IMR-90 (cell line): ENCODE measurements around the gene NKRF. TPM values are rescaled to one million over a fixed set of nuclear protein-coding genes. Genes with fewer than 3 reads are reported as not detected.
A peak's percentile ranks its signal among the peaks of the same experiment; 100 is the strongest.

Source experiments
- ATAC-seq: fragments of 200-7000 bp; cut with Tn5 transposase; 2 replicates; pipeline ENCODE4 v1.9.1; 2020; ENCODE audit warnings: low read depth, mild to moderate bottlenecking, moderate library complexity
- BruUV-seq: library from RNA; stranded (reverse); fragments of 400-500 nt; replicated peaks from 2 replicates; lab custom pipeline; 2021; lab: Mats Ljungman, UMichigan
- CTCF ChIA-PET: fragments of 300-600 bp; formaldehyde crosslinking; extraction: SDS; loops from one replicate; lab custom pipeline; 2021; ENCODE audit warnings: antibody characterized with exemption; lab: Yijun Ruan, JAX
- POLR2A ChIA-PET: fragments of 300-600 bp; sonication (Branson Sonifier 250); formaldehyde crosslinking; loops from one replicate; lab custom pipeline; 2022; ENCODE audit warnings: antibody characterized with exemption; ENCODE audit not compliant: unreplicated experiment; lab: Charles Lee
- DNase-seq: peaks from one replicate; pipeline ENCODE4 v3.0.0; 2013
- H2AFZ ChIP-seq: replicated peaks from 2 replicates; pipeline ENCODE3; 2013; ENCODE audit warnings: low read length, mild to moderate bottlenecking; ENCODE audit not compliant: poor library complexity
- H2AK5ac ChIP-seq: 2 replicates; pipeline ENCODE4 v1.6.1; 2013; ENCODE audit warnings: low read depth, low read length, inconsistent platforms
- H2AK9ac ChIP-seq: replicated peaks from 2 replicates; pipeline ENCODE3; 2013; ENCODE audit warnings: mild to moderate bottlenecking, low read depth, low read length, moderate library complexity; ENCODE audit not compliant: poor library complexity
- H2BK120ac ChIP-seq: 2 replicates; pipeline ENCODE4 v1.6.1; 2013; ENCODE audit warnings: low read depth, low read length, inconsistent platforms
- H2BK15ac ChIP-seq: 3 replicates; pipeline ENCODE4 v1.6.1; 2013; ENCODE audit warnings: low read depth, low read length, inconsistent platforms
- H2BK20ac ChIP-seq: 2 replicates; pipeline ENCODE4 v1.6.1; 2013; ENCODE audit warnings: low read depth, mild to moderate bottlenecking, inconsistent platforms, low read length, moderate library complexity
- H2BK5ac ChIP-seq: 2 replicates; pipeline ENCODE4 v1.6.1; 2013; ENCODE audit warnings: mild to moderate bottlenecking, low read depth, low read length, inconsistent platforms; ENCODE audit not compliant: poor library complexity, severe bottlenecking
- H3K14ac ChIP-seq: replicated peaks from 2 replicates; pipeline ENCODE4 v1.6.1; 2013; ENCODE audit warnings: low read depth, low read length, inconsistent platforms
- H3K18ac ChIP-seq: 2 replicates; pipeline ENCODE4 v1.6.1; 2013; ENCODE audit warnings: low read depth, low read length, control low read depth
- H3K23ac ChIP-seq: 2 replicates; pipeline ENCODE4 v1.6.1; 2013; ENCODE audit warnings: low read depth, low read length, inconsistent platforms
- H3K27ac ChIP-seq: 2 replicates; pipeline ENCODE4 v1.5.1; 2013; ENCODE audit warnings: mild to moderate bottlenecking, control low read depth, low read length; ENCODE audit not compliant: insufficient read depth
- H3K27me3 ChIP-seq: 2 replicates; pipeline ENCODE4 v1.6.1; 2013; ENCODE audit warnings: low read length; ENCODE audit not compliant: control insufficient read depth, insufficient read depth
- H3K36me3 ChIP-seq: 2 replicates; pipeline ENCODE4 v1.6.1; 2013; ENCODE audit warnings: low read length, mixed read lengths; ENCODE audit not compliant: control insufficient read depth, insufficient read depth
- H3K4ac ChIP-seq: 2 replicates; pipeline ENCODE4 v1.6.1; 2013; ENCODE audit warnings: low read depth, low read length, inconsistent platforms
- H3K4me1 ChIP-seq: 2 replicates; pipeline ENCODE4 v1.6.1; 2013; ENCODE audit warnings: low read length, mixed read lengths; ENCODE audit not compliant: control insufficient read depth, insufficient read depth
- H3K4me2 ChIP-seq: 2 replicates; pipeline ENCODE4 v1.6.1; 2013; ENCODE audit warnings: low read depth, mild to moderate bottlenecking, control low read depth, low read length, moderate library complexity
- H3K4me3 ChIP-seq: 2 replicates; pipeline ENCODE4 v1.5.1; 2013; ENCODE audit warnings: low read depth, mild to moderate bottlenecking, control low read depth, low read length, moderate library complexity; ENCODE audit not compliant: insufficient read depth
- H3K56ac ChIP-seq: 2 replicates; pipeline ENCODE4 v1.6.1; 2013; ENCODE audit warnings: low read length, inconsistent platforms; ENCODE audit not compliant: insufficient read depth; ENCODE audit errors: extremely low read depth
- H3K79me1 ChIP-seq, 2 experiments: 2 replicates each; pipeline ENCODE4 v1.6.1; 2013; ENCODE audit warnings: low read length in 2 of 2, inconsistent platforms in 1 of 2, low read depth in 1 of 2
- H3K9ac ChIP-seq: 2 replicates; pipeline ENCODE4 v1.6.1; 2013; ENCODE audit warnings: low read depth, low read length, control low read depth
- H3K9me1 ChIP-seq: 2 replicates; pipeline ENCODE4 v1.6.1; 2013; ENCODE audit warnings: low read length, inconsistent platforms; ENCODE audit not compliant: insufficient read depth
- H3K9me3 ChIP-seq: 2 replicates; pipeline ENCODE4 v1.6.1; 2013; ENCODE audit warnings: low read length; ENCODE audit not compliant: control insufficient read depth, insufficient read depth
- H4K20me1 ChIP-seq: 2 replicates; pipeline ENCODE4 v1.6.1; 2013; ENCODE audit warnings: low read length, inconsistent platforms; ENCODE audit not compliant: insufficient read depth
- H4K5ac ChIP-seq: 2 replicates; pipeline ENCODE4 v1.6.1; 2013; ENCODE audit warnings: mild to moderate bottlenecking, low read depth, low read length, control low read depth
- H4K8ac ChIP-seq, 2 experiments: 2 replicates each; pipeline ENCODE4 v1.6.1; 2013; ENCODE audit warnings: low read depth in 2 of 2, low read length in 2 of 2, control low read depth in 1 of 2, inconsistent platforms in 1 of 2
- H4K91ac ChIP-seq: 2 replicates; pipeline ENCODE4 v1.6.1; 2013; ENCODE audit warnings: low read depth, low read length, inconsistent platforms; ENCODE audit not compliant: insufficient read depth
- BHLHE40 ChIP-seq: fragments of 150-350 bp; IDR thresholded peaks from 2 replicates; pipeline ENCODE4 v1.6.1; 2016; ENCODE audit warnings: mild to moderate bottlenecking, low read depth, low read length
- CEBPB ChIP-seq: IDR thresholded peaks from 2 replicates; pipeline ENCODE4 v1.6.1; 2012; ENCODE audit warnings: low read depth, low read length, improper control_type of control experiment
- CHD1 ChIP-seq: IDR thresholded peaks from 2 replicates; pipeline ENCODE4 v1.6.1; 2012; ENCODE audit warnings: low read depth, low read length, improper control_type of control experiment
- CTCF ChIP-seq: conservative IDR thresholded peaks from 2 replicates; pipeline ENCODE4 v1.5.1; 2012; ENCODE audit warnings: mild to moderate bottlenecking, low read depth, low read length, improper control_type of control experiment
- FOS ChIP-seq: fragments of 150-350 bp; IDR thresholded peaks from 2 replicates; pipeline ENCODE4 v1.6.1; 2016; ENCODE audit warnings: low read depth, low read length
- MAFK ChIP-seq: IDR thresholded peaks from 2 replicates; pipeline ENCODE4 v1.6.1; 2012; ENCODE audit warnings: low read depth, low read length, improper control_type of control experiment
- MAZ ChIP-seq: IDR thresholded peaks from 2 replicates; pipeline ENCODE4 v1.6.1; 2012; ENCODE audit warnings: low read depth, mild to moderate bottlenecking, low read length, improper control_type of control experiment, moderate library complexity, borderline replicate concordance
- MXI1 ChIP-seq: IDR thresholded peaks from 2 replicates; pipeline ENCODE4 v1.6.1; 2012; ENCODE audit warnings: low read depth, mild to moderate bottlenecking, low read length, moderate library complexity, borderline replicate concordance
- NFE2L2 ChIP-seq: fragments of 150-350 bp; IDR thresholded peaks from 2 replicates; pipeline ENCODE4 v1.6.1; 2016; ENCODE audit warnings: low read depth, mild to moderate bottlenecking, low read length
- POLR2A ChIP-seq: IDR thresholded peaks from 2 replicates; pipeline ENCODE4 v1.6.1; 2012; ENCODE audit warnings: mild to moderate bottlenecking, low read depth, low read length
- RAD21 ChIP-seq: IDR thresholded peaks from 2 replicates; pipeline ENCODE4 v1.6.1; 2012; ENCODE audit warnings: low read length, improper control_type of control experiment
- RCOR1 ChIP-seq: IDR thresholded peaks from 2 replicates; pipeline ENCODE4 v1.6.1; 2012; ENCODE audit warnings: mild to moderate bottlenecking, low read length, improper control_type of control experiment; ENCODE audit not compliant: insufficient replicate concordance
- RFX5 ChIP-seq: IDR thresholded peaks from 2 replicates; pipeline ENCODE4 v1.8.0; 2012; ENCODE audit warnings: low read depth, mild to moderate bottlenecking, low read length, moderate library complexity
- SMC3 ChIP-seq: fragments of 150-350 bp; IDR thresholded peaks from 2 replicates; pipeline ENCODE4 v1.6.1; 2016; ENCODE audit warnings: low read depth, mild to moderate bottlenecking, antibody characterized with exemption, low read length, moderate library complexity
- USF2 ChIP-seq: fragments of 150-350 bp; IDR thresholded peaks from 2 replicates; pipeline ENCODE4 v1.6.1; 2017; ENCODE audit warnings: mild to moderate bottlenecking, antibody characterized with exemption, low read length, low read depth
- WGBS, 2 experiments: methylation state at CpG; one replicate each; pipeline versions ENCODE4 v1.1.5 to v1.1.7; 2013; ENCODE audit warnings: missing lambda C conversion rate in 2 of 2; ENCODE audit not compliant: insufficient read length in 1 of 2; ENCODE audit errors: extremely low coverage in 2 of 2; 5-methylcytosine and 5-hydroxymethylcytosine counted together
- dilution Hi-C: fragments of 300-500 bp; cut with HindIII; formaldehyde crosslinking; loops from one replicate; pipeline ENCODE4 v1.14.3; 2018; ENCODE audit warnings: low sequenced_read_pairs; ENCODE audit not compliant: unreplicated experiment
- in situ Hi-C: fragments of 300-500 bp; cut with MboI; formaldehyde crosslinking; loops from 3 replicates; pipeline ENCODE4 v1.14.3; 2019; ENCODE audit warnings: low sequenced_read_pairs, inconsistent platforms, mixed read lengths
- intact Hi-C: fragments of 100-400 bp; cut with micrococcal nuclease; formaldehyde crosslinking; loops from 2 replicates; pipeline ENCODE4 v1.10.0; 2022
- polyA plus RNA-seq, 3 experiments: library from polyadenylated mRNA; depleted of rRNA; stranded (reverse); fragments of >200 nt; gene quantifications; 2 replicates each; pipeline ENCODE4 v1.2.3, GENCODE V29; 2012; ENCODE audit warnings: low replicate concordance in 1 of 3
- total RNA-seq: library from RNA; depleted of rRNA; stranded (reverse); fragments of >200 nt; gene quantifications from 2 replicates; pipeline ENCODE4 v1.2.3, GENCODE V29; 2012
- TF ChIP-seq, protein P1 (sequence below): fragments of 150-350 bp; IDR thresholded peaks from 2 replicates; pipeline ENCODE4 v1.6.1; 2016; ENCODE audit warnings: low read depth, mild to moderate bottlenecking, low read length, moderate library complexity, borderline replicate concordance

Gene NKRF
- total and polyA plus RNA-seq, 2 of the 4 experiments (the other 2 are of a cell fraction): 2.2 to 4.1 TPM

DNA sequence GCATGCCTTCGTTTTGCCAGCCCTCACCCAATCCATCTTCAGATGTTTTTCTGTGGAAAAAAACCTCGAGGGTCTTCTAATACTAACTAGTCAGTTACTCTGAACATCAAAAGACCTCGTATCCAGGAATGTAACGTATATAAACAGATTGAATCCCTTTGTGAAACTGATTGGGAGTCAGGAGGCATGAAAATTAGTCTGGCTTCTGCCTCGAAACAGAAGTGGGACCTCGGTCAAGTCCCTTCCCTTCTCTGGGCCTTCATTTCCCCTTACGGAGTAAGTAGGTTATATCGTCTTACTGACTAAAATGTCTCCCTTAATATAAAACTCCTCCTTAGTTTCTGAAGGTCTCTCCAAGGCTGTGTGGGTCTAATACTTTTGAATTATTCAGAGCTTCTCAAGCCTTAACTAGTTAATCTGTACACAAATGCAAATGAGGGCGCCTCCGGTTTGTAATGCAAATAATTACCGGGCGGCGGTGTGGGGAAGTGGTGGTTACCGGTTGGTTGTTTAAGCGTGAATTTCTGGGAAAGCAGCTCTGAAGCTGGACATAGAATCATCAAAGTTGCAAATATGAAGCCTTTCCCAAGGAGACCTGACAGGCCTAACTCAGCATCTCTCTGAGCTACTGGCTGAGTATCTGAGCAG, 11.4 kb upstream of the NKRF start:
- no peak for DNase-seq
- intact Hi-C loops (no loop called here), in situ Hi-C loops (no loop called here), dilution Hi-C loops (no loop called here)
- Histone ChIP-seq H4K20me1 (no peaks in the 10 kb centered on the region), H3K23ac (no peak overlapping the region), H3K14ac (no peak overlapping the region), H2AFZ (no peak overlapping the region), H2BK15ac (no peak overlapping the region), H4K91ac (no peak overlapping the region), H3K4ac (no peak overlapping the region), H3K9me1 (no peaks in the 10 kb centered on the region), H3K27ac (no peak overlapping the region), H2AK9ac (no peak overlapping the region), H3K56ac (no peak overlapping the region), H2BK20ac (no peak overlapping the region), H2AK5ac (no peak overlapping the region), H3K18ac (no peak overlapping the region), H2BK120ac (no peak overlapping the region), H3K9me3 (no peaks in the 10 kb centered on the region), H3K4me1 (no peaks in the 10 kb centered on the region), H3K4me3 (no peak overlapping the region), H4K8ac (no peak overlapping the region), H4K5ac (no peak overlapping the region), H3K79me1 (no peaks in the 10 kb centered on the region), H3K27me3 (no peaks in the 10 kb centered on the region), H2BK5ac (no peak overlapping the region), H3K36me3 (no peaks in the 10 kb centered on the region), H3K9ac (no peak overlapping the region), H3K4me2 (no peak overlapping the region)
- WGBS, 2 experiments: 68% methylated on average over 5 of the region's 15 CpGs; no CpG with 5 or more reads in 1 of the 2 experiments
- TF ChIP-seq POLR2A: no peak
- no peak for TF ChIP-seq BHLHE40
- no peak for TF ChIP-seq SMC3
- TF ChIP-seq, protein P1, sequence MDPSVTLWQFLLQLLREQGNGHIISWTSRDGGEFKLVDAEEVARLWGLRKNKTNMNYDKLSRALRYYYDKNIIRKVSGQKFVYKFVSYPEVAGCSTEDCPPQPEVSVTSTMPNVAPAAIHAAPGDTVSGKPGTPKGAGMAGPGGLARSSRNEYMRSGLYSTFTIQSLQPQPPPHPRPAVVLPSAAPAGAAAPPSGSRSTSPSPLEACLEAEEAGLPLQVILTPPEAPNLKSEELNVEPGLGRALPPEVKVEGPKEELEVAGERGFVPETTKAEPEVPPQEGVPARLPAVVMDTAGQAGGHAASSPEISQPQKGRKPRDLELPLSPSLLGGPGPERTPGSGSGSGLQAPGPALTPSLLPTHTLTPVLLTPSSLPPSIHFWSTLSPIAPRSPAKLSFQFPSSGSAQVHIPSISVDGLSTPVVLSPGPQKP: no peak
- TF ChIP-seq CHD1: no peak
- no peak for TF ChIP-seq FOS
- no peak for TF ChIP-seq NFE2L2
- no peak for TF ChIP-seq MAFK
- no peak for TF ChIP-seq USF2
- no peak for TF ChIP-seq RCOR1
- TF ChIP-seq RFX5: no peak
- TF ChIP-seq RAD21: no peak
- TF ChIP-seq CTCF: no peak
- TF ChIP-seq MXI1: no peak
- TF ChIP-seq MAZ: no peak
- TF ChIP-seq CEBPB: no peak
- ChIA-PET CTCF (interaction anchor here (0.6 kb wide), 1 partner anchor 216 kb away, joined by 5 read pairs; no protein-coding TSS in a partner anchor), POLR2A (no interaction called here)
- ATAC-seq: no peak
- TSS peak; percentile 78 for BruUV-seq
